ENCODE data around the gene PDIK1L. TPM values are rescaled to one million over a fixed set of nuclear protein-coding genes. Genes with fewer than 3 reads are reported as not detected.

The PDIK1L gene
- total RNA-seq, 3 donors from 2014 or later = 9.2 to 17.3 (median 9.3) TPM

DNA sequence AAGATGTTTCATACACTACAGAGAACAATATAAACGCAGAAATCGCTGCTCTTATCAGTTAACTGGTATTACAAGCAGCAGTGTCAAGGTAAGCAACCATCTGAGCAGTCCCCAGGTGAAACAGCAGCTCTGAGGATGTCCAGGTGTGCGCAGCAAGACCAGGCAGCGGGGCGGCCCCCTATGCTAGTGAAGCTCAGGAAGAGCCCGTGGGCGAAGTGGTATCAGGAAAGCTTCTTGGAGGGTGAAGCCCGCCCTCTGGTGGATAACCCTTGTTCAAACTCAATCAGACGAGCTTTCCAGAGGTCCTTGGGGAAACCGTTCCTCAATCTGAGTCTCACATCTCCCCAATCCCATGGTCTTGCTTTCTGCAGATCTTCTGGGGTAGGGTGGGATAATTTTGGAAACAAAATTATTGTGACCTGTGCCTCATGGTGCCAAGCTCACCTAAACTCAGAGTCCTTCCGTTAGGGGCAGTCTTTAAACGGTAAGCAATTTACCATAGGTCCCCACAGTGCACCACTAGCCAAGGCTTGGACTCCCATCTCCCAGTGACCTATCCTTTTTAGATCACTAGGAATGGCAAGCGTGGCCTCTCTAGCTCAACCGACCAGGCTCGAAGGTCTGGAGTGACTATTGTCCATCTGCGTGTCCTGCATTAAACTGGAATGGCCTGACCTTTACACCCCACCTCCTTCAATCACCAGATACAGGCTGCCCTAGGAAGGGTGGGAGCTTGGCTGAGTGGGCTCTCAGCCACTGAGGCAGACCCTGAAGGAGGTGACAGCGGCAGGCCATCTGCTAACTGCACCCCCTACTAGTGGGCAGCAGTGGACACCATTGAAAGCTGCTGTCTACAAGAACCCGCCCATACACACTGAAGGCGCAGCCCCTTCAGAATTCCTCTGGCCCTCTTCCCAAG lies 33.7 kb downstream of the PDIK1L start:
- Histone ChIP-seq H3K4me1 (no peaks in the 10 kb centered on the region), H3K36me3 (no peaks in the 10 kb centered on the region), H3K27ac (no peak overlapping the region), H3K4me3 (no peak overlapping the region), H3K27me3 (no peaks in the 10 kb centered on the region), H3K9me3 (no peaks in the 10 kb centered on the region)
- peak; percentile 67 to 68 for DNase-seq (ENCODE audit: low spot score in 2 of 2)
- intact Hi-C loops (cut with DNase I; ENCODE audit: low total_unique reads) = no loop called here
- no peak for TF ChIP-seq POLR2A (IDR thresholded peaks at IDR 0.05)
- peak in 1 of 3 donors; percentile 37 for TF ChIP-seq POLR2AphosphoS5 (IDR thresholded peaks at IDR 0.05)
- TF ChIP-seq, protein P1, sequence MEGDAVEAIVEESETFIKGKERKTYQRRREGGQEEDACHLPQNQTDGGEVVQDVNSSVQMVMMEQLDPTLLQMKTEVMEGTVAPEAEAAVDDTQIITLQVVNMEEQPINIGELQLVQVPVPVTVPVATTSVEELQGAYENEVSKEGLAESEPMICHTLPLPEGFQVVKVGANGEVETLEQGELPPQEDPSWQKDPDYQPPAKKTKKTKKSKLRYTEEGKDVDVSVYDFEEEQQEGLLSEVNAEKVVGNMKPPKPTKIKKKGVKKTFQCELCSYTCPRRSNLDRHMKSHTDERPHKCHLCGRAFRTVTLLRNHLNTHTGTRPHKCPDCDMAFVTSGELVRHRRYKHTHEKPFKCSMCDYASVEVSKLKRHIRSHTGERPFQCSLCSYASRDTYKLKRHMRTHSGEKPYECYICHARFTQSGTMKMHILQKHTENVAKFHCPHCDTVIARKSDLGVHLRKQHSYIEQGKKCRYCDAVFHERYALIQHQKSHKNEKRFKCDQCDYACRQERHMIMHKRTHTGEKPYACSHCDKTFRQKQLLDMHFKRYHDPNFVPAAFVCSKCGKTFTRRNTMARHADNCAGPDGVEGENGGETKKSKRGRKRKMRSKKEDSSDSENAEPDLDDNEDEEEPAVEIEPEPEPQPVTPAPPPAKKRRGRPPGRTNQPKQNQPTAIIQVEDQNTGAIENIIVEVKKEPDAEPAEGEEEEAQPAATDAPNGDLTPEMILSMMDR (IDR thresholded peaks at IDR 0.05) = peak; percentile 34 to 84 (median 80)

- Histone ChIP-seq H3K9me3 (no peaks in the 10 kb centered on the region), H3K36me3 (no peaks in the 10 kb centered on the region), H3K27ac (no peak overlapping the region), H3K27me3 (no peaks in the 10 kb centered on the region), H3K4me1 (no peaks in the 10 kb centered on the region), H3K4me3 (no peak overlapping the region)
- no peak for TF ChIP-seq POLR2AphosphoS5 (IDR thresholded peaks at IDR 0.05)
- TF ChIP-seq POLR2A (IDR thresholded peaks at IDR 0.05) = no peak
- TF ChIP-seq, protein P1 (IDR thresholded peaks at IDR 0.05) = no peak
- intact Hi-C loops (cut with DNase I; ENCODE audit: low total_unique reads) = no loop called here
- DNase-seq (ENCODE audit: low spot score in 2 of 2) = peak in 1 of 2 donors; percentile 12
Measured at GRCh38 chr1:26145960-26146294, 34.3 kb downstream of the PDIK1L start.

DNA sequence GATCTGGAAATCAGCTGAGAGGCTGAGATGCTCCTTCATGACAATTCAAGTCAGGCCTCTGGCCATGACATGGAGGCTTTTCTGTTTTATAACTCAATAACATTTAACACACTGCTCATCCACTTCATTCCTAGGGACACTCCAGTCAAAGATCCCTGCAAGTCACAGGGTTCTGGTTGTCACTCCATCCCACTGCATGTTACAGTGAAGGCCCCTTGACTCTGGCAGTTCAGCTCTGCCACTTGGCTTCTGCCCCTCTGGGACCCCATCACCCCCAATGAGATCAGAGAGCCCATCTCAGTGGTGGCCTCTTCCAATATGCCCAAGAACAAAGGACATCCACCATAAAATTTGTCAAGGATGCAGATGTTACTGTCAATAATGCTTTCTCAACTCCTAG lies 37.3 kb downstream of the PDIK1L start:
- no peaks in the 10 kb centered on the region for H3K27me3 ChIP-seq
- H3K36me3 ChIP-seq = no peaks in the 10 kb centered on the region
- DNase-seq (ENCODE audit: low spot score in 2 of 2) = no peak
- H3K4me1 ChIP-seq = no peaks in the 10 kb centered on the region
- TF ChIP-seq, protein P1 (IDR thresholded peaks at IDR 0.05) = no peak
- TF ChIP-seq POLR2A (IDR thresholded peaks at IDR 0.05) = no peak
- TF ChIP-seq POLR2AphosphoS5 (IDR thresholded peaks at IDR 0.05) = no peak
- H3K4me3 ChIP-seq = no peak overlapping the region
- intact Hi-C loops (cut with DNase I; ENCODE audit: low total_unique reads) = no loop called here
- no peaks in the 10 kb centered on the region for H3K9me3 ChIP-seq
- H3K27ac ChIP-seq = no peak overlapping the region

DNA sequence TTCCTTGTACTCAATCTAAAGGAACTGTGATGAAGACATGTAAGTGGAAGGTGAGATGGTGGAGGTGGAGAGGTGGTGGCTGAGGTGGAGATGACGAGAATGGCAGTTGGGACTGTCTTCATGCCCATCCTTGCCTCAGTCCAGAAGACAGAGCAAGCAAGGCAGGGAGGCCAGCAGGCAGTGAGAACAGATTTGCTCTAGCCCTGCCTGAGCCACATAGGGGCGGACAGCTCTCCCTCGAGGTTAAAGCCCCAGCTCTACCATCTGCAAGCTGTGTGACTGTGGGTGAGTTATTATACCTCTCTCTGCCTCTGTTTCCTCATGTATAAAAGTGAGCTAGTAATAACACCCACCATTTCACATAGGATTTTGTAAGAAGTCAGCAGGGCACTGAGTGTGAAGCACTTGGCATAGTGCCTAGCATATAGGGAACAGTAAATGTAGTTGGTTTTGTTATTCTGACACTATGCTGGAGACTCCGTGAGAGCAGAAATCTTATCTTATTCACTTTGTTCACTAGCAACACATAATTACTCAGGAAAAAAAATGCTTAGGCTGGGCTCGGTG lies 42.4 kb downstream of the PDIK1L start:
- no peaks in the 10 kb centered on the region for H3K4me1 ChIP-seq
- intact Hi-C loops (cut with DNase I; ENCODE audit: low total_unique reads) = loop anchor here (10.0 kb wide), 1 partner anchor 49 kb away; no protein-coding TSS in a partner anchor
- H3K4me3 ChIP-seq = no peak overlapping the region
- peaks cover 0 to 14% of the 10 kb centered on the region in 2 donors for H3K27me3 ChIP-seq
- H3K36me3 ChIP-seq = no peaks in the 10 kb centered on the region
- TF ChIP-seq POLR2AphosphoS5 (IDR thresholded peaks at IDR 0.05) = no peak
- TF ChIP-seq, protein P1 (IDR thresholded peaks at IDR 0.05) = no peak
- TF ChIP-seq POLR2A (IDR thresholded peaks at IDR 0.05) = no peak
- DNase-seq (ENCODE audit: low spot score in 2 of 2) = peak in 1 of 2 donors; percentile 30
- no peaks in the 10 kb centered on the region for H3K9me3 ChIP-seq
- no peak overlapping the region for H3K27ac ChIP-seq

DNA sequence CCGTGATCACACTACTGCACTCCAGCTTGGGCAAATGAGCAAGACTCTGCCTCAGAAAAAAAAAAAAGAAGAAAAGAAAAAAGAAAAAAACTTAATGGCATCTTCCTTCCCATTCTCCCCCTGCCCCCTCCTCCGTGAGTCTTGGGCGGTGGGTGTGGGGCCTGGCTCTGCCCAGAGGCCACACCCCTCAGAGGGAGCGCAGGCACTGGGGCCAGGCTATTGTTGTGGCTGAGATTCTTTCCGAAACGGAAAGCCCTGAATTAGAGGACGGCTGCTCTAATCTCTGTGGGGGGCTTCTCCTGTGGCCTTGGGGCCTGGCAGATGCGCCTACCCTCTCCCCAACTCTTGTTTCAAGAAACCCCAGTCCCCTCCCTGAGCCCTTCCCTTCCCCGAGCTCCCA lies 43.1 kb downstream of the PDIK1L start:
- TF ChIP-seq, protein P1 (IDR thresholded peaks at IDR 0.05) = no peak
- H3K27ac ChIP-seq = no peak overlapping the region
- H3K27me3 ChIP-seq = peaks cover 0 to 14% of the 10 kb centered on the region in 2 donors
- no peaks in the 10 kb centered on the region for H3K4me1 ChIP-seq
- H3K4me3 ChIP-seq = no peak overlapping the region
- H3K9me3 ChIP-seq = no peaks in the 10 kb centered on the region
- DNase-seq (ENCODE audit: low spot score in 2 of 2) = no peak
- H3K36me3 ChIP-seq = no peaks in the 10 kb centered on the region
- intact Hi-C loops (cut with DNase I; ENCODE audit: low total_unique reads) = loop anchor here (10.0 kb wide), 1 partner anchor 50 kb away; no protein-coding TSS in a partner anchor

Measured in breast epithelium (tissue), 4 donors.